Mesenchymal stem cell (in vitro differentiated cells and primary cell): ENCODE data around the gene CTNNA3.
A peak's percentile ranks its signal among the peaks of the same experiment; 100 is the strongest.

ENCODE experiments used
- DNase-seq: peaks from one replicate; pipeline ENCODE4 v3.0.0-alpha.2; 2013
- H2AFZ ChIP-seq: one replicate; pipeline ENCODE4 v1.6.1; 2013; ENCODE audit warnings: low read depth, mild to moderate bottlenecking, control low read depth, inconsistent platforms, low read length, moderate library complexity
- H2AK5ac ChIP-seq: 2 replicates; pipeline ENCODE4 v1.6.1; 2013; ENCODE audit warnings: low read length, moderate library complexity, mild to moderate bottlenecking, inconsistent platforms; ENCODE audit not compliant: severe bottlenecking
- H2BK120ac ChIP-seq: one replicate; pipeline ENCODE4 v1.6.1; 2013; ENCODE audit warnings: low read depth, mild to moderate bottlenecking, inconsistent platforms, low read length, moderate library complexity
- H2BK12ac ChIP-seq, 2 experiments: one replicate each; pipeline ENCODE4 v1.6.1; 2013; ENCODE audit warnings: inconsistent platforms in 2 of 2, low read length in 2 of 2, mild to moderate bottlenecking in 2 of 2, moderate library complexity in 2 of 2, control low read depth in 1 of 2
- H2BK15ac ChIP-seq: one replicate; pipeline ENCODE4 v1.6.1; 2013; ENCODE audit warnings: mild to moderate bottlenecking, low read depth, inconsistent platforms; ENCODE audit not compliant: poor library complexity, severe bottlenecking
- H2BK5ac ChIP-seq: 2 replicates; pipeline ENCODE4 v1.6.1; 2013; ENCODE audit warnings: low read depth, mild to moderate bottlenecking, low read length, control low read depth, inconsistent platforms; ENCODE audit not compliant: poor library complexity, severe bottlenecking
- H3K14ac ChIP-seq, 2 experiments: one replicate each; pipeline ENCODE4 v1.6.1; 2013; ENCODE audit warnings: inconsistent platforms in 2 of 2, low read length in 2 of 2, control low read depth in 1 of 2, mild to moderate bottlenecking in 1 of 2, moderate library complexity in 1 of 2
- H3K18ac ChIP-seq, 2 experiments: one replicate each; pipeline ENCODE4 v1.6.1; 2013; ENCODE audit warnings: inconsistent platforms in 2 of 2, low read length in 2 of 2, control low read depth in 1 of 2, low read depth in 1 of 2, mild to moderate bottlenecking in 1 of 2
- H3K23ac ChIP-seq, 2 experiments: one replicate each; pipeline ENCODE4 v1.6.1; 2013; ENCODE audit warnings: inconsistent platforms in 2 of 2, low read length in 2 of 2, mild to moderate bottlenecking in 2 of 2, moderate library complexity in 2 of 2, control low read depth in 1 of 2
- H3K27ac ChIP-seq: 2 replicates; pipeline ENCODE4 v1.5.1; 2013; ENCODE audit warnings: mild to moderate bottlenecking, moderate library complexity, low read length, control low read depth, inconsistent platforms; ENCODE audit not compliant: poor library complexity, severe bottlenecking
- H3K27me3 ChIP-seq, 2 experiments: 2 replicates each; pipeline versions ENCODE4 v1.6.1 to v1.7.0; 2013; ENCODE audit warnings: low read length in 2 of 2, mild to moderate bottlenecking in 2 of 2, moderate library complexity in 2 of 2, control low read depth in 1 of 2, inconsistent platforms in 1 of 2; ENCODE audit not compliant: control insufficient read depth in 1 of 2, insufficient read depth in 1 of 2
- H3K36me3 ChIP-seq, 2 experiments: 2 replicates each; pipeline versions ENCODE4 v1.6.1 to v1.7.0; 2013; ENCODE audit warnings: low read length in 2 of 2, control low read depth in 1 of 2, inconsistent platforms in 1 of 2, low read depth in 1 of 2, mild to moderate bottlenecking in 1 of 2; ENCODE audit not compliant: insufficient read depth in 2 of 2, control insufficient read depth in 1 of 2
- H3K4ac ChIP-seq, 2 experiments: one replicate each; pipeline ENCODE4 v1.6.1; 2013; ENCODE audit warnings: inconsistent platforms in 2 of 2, low read length in 2 of 2, mild to moderate bottlenecking in 2 of 2, moderate library complexity in 2 of 2, control low read depth in 1 of 2, low read depth in 1 of 2
- H3K4me1 ChIP-seq: 2 replicates; pipeline ENCODE4 v1.6.1; 2013; ENCODE audit warnings: low read depth, low read length, control low read depth; ENCODE audit not compliant: control insufficient read depth, insufficient read depth
- H3K4me2 ChIP-seq: 2 replicates; pipeline ENCODE4 v1.6.1; 2013; ENCODE audit warnings: low read length, mild to moderate bottlenecking, inconsistent platforms; ENCODE audit not compliant: poor library complexity, severe bottlenecking
- H3K4me3 ChIP-seq, 2 experiments: 2 replicates each; pipeline versions ENCODE4 v1.5.1 to v1.7.0; 2013; ENCODE audit warnings: low read length in 2 of 2, mild to moderate bottlenecking in 2 of 2, control low read depth in 1 of 2, low read depth in 1 of 2; ENCODE audit not compliant: insufficient read depth in 1 of 2
- H3K79me1 ChIP-seq: replicated peaks from 2 replicates; pipeline ENCODE4 v1.6.1; 2013; ENCODE audit warnings: mild to moderate bottlenecking, control low read depth, low read length, inconsistent platforms; ENCODE audit not compliant: poor library complexity, severe bottlenecking
- H3K9ac ChIP-seq: 2 replicates; pipeline ENCODE4 v1.7.0; 2013; ENCODE audit warnings: mild to moderate bottlenecking, low read length, moderate library complexity
- H3K9me3 ChIP-seq: 2 replicates; pipeline ENCODE4 v1.7.0; 2013; ENCODE audit warnings: mild to moderate bottlenecking, low read length; ENCODE audit not compliant: control insufficient read depth
- H4K8ac ChIP-seq: one replicate; pipeline ENCODE4 v1.6.1; 2013; ENCODE audit warnings: inconsistent platforms, mild to moderate bottlenecking, low read length, moderate library complexity
- H4K91ac ChIP-seq: one replicate; pipeline ENCODE4 v1.6.1; 2013; ENCODE audit warnings: mild to moderate bottlenecking, low read length, inconsistent platforms
- WGBS: methylation state at CpG from one replicate; pipeline ENCODE4 v1.1.7; 2013; ENCODE audit warnings: mixed read lengths; 5-methylcytosine and 5-hydroxymethylcytosine counted together

Gene CTNNA3

DNA sequence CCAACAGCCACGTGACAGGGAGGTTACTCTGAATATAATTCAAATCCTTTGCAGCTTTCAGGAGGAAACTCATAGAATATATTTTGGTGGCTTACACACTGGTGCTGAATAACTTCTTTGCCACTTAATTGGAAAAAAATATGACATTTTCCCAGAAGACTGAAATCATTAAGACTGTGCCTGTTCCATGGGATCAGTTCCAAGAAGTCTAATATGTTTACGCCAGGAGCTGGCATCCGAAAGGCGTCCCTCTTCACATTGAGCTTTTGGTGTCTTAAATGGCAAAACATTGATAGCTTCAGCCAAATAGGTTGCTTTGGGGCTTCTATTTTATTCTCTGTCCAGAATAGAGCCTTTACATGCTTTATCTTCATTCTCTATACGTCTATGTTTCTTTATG, 1687.8 kb downstream of the CTNNA3 start:
- DNase-seq: no peak
- Histone ChIP-seq H3K27ac (no peak overlapping the region), H3K79me1 (no peaks in the 10 kb centered on the region), H3K23ac (no peak overlapping the region), H3K9me3 (no peaks in the 10 kb centered on the region), H2BK5ac (no peak overlapping the region), H3K27me3 (no peaks in the 10 kb centered on the region), H3K4ac (no peak overlapping the region), H3K14ac (no peak overlapping the region), H3K36me3 (no peaks in the 10 kb centered on the region), H3K18ac (no peak overlapping the region), H2BK15ac (no peak overlapping the region), H4K8ac (no peak overlapping the region), H3K4me1 (no peaks in the 10 kb centered on the region), H2BK12ac (no peak overlapping the region), H2AK5ac (no peak overlapping the region), H2AFZ (no peak overlapping the region), H2BK120ac (no peak overlapping the region), H4K91ac (no peak overlapping the region), H3K4me2 (no peak overlapping the region), H3K9ac (no peak overlapping the region), H3K4me3 (no peak overlapping the region)
- WGBS: 97% methylated on average over 4 of the region's 5 CpGs

DNA sequence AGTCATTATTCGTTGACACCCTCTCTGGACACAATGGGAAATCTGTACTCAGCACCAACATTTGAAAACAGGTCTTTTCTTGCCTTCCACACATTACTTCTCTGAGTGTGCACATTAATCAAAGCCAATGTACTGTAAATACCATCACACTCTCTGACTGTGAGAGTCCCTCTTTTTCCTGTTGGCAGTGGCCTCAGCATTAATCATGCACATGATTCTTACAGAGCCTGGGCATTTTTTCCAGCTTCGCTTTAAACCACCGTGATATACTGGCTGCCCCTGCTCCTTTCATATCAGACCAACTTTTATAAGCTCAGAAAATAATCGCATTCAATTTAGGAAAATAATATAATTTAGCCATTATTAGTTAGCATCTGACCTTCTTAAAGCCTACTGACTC, 1689.6 kb downstream of the CTNNA3 start:
- Histone ChIP-seq H3K23ac (no peak overlapping the region), H3K9me3 (no peaks in the 10 kb centered on the region), H3K9ac (no peak overlapping the region), H4K8ac (no peak overlapping the region), H3K4me3 (no peak overlapping the region), H3K36me3 (no peaks in the 10 kb centered on the region), H4K91ac (no peak overlapping the region), H3K27ac (no peak overlapping the region), H3K27me3 (no peaks in the 10 kb centered on the region), H3K14ac (no peak overlapping the region), H2BK15ac (no peak overlapping the region), H3K18ac (no peak overlapping the region), H2AFZ (no peak overlapping the region), H2AK5ac (no peak overlapping the region), H2BK120ac (no peak overlapping the region), H3K4me1 (no peaks in the 10 kb centered on the region), H2BK5ac (no peak overlapping the region), H3K79me1 (no peaks in the 10 kb centered on the region), H3K4ac (no peak overlapping the region), H2BK12ac (no peak overlapping the region), H3K4me2 (no peak overlapping the region)
- 91% methylated on average over 3 of the region's 4 CpGs for WGBS
- no peak for DNase-seq

DNA sequence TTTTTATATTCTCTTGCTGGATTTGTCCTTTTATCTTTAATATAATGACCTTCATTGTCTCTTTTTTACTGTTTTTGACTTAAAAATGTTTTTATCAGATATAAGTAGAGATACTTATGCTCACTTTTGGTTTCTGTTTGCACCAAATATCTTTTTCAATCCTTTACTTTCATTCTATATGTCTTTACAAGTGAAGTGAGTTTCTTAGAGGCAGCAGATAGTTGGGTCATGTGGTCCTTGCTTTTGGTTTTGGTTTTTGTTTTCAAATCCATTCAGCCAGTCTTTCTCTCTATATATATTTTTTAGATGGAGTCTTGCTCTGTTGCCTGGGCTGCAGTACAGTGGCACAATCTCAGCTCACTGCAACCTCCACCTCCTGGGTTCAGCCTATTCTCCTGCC, 1702.5 kb downstream of the CTNNA3 start:
- no peak overlapping the region for H3K4ac ChIP-seq
- no peak overlapping the region for H3K9ac ChIP-seq
- H3K18ac ChIP-seq: no peak overlapping the region
- no peak overlapping the region for H2BK15ac ChIP-seq
- H3K4me2 ChIP-seq: no peak overlapping the region
- H3K27ac ChIP-seq: no peak overlapping the region
- no peak overlapping the region for H3K23ac ChIP-seq
- peaks cover 50% of the 10 kb centered on the region for H3K9me3 ChIP-seq
- no peak overlapping the region for H2BK12ac ChIP-seq
- no peak overlapping the region for H2BK5ac ChIP-seq
- H3K4me1 ChIP-seq: no peaks in the 10 kb centered on the region
- H3K4me3 ChIP-seq: no peak overlapping the region
- no peaks in the 10 kb centered on the region for H3K79me1 ChIP-seq
- peak; percentile 1 for DNase-seq
- no peak overlapping the region for H2AFZ ChIP-seq
- no peak overlapping the region for H2AK5ac ChIP-seq
- H4K8ac ChIP-seq: no peak overlapping the region
- no peaks in the 10 kb centered on the region for H3K36me3 ChIP-seq
- H3K27me3 ChIP-seq: no peaks in the 10 kb centered on the region
- no peak overlapping the region for H4K91ac ChIP-seq
- no peak overlapping the region for H2BK120ac ChIP-seq
- H3K14ac ChIP-seq: no peak overlapping the region

DNA sequence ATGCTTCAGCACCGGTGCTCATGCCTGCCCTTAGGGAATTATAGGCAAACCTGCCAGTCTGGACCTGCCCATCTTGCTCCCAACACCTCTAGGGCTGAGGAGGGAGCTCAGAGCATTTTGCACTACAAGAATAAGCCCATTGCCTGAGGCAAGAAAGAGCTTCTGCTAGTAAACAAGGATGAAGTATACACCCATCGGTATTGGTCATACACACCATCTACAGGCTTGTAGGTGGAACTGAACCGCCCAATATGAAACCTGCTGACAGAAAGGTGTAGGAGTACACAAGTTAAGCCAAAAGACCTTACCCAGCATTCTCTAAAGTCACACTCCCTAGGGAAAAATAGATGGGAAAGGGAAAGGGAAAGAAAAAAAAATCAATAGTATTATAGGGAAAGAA, 1727.1 kb downstream of the CTNNA3 start:
- Histone ChIP-seq H3K4me3 (no peak overlapping the region), H3K23ac (no peak overlapping the region), H2AFZ (no peak overlapping the region), H2AK5ac (no peak overlapping the region), H3K27ac (no peak overlapping the region), H3K9me3 (peaks cover 16% of the 10 kb centered on the region), H2BK12ac (no peak overlapping the region), H4K8ac (no peak overlapping the region), H3K18ac (no peak overlapping the region), H3K4ac (no peak overlapping the region), H3K4me1 (no peaks in the 10 kb centered on the region), H2BK5ac (no peak overlapping the region), H4K91ac (no peak overlapping the region), H2BK15ac (no peak overlapping the region), H3K79me1 (no peaks in the 10 kb centered on the region), H2BK120ac (no peak overlapping the region), H3K14ac (no peak overlapping the region), H3K36me3 (no peaks in the 10 kb centered on the region), H3K9ac (no peak overlapping the region), H3K4me2 (no peak overlapping the region), H3K27me3 (no peaks in the 10 kb centered on the region)
- WGBS: 88% methylated on average over 2 of the region's 3 CpGs
- DNase-seq: no peak
